HG02798 (cell line): Measurements from ENCODE around the gene UBXN6.
A peak's percentile ranks its signal among the peaks of the same experiment; 100 is the strongest.

Experiments
- ATAC-seq: cut with Tn5 transposase; IDR thresholded peaks from one replicate; pipeline ENCODE4 v1.9.1; 2021; ENCODE audit warnings: mild to moderate bottlenecking; ENCODE audit not compliant: unreplicated experiment, poor library complexity

UBXN6 gene

DNA sequence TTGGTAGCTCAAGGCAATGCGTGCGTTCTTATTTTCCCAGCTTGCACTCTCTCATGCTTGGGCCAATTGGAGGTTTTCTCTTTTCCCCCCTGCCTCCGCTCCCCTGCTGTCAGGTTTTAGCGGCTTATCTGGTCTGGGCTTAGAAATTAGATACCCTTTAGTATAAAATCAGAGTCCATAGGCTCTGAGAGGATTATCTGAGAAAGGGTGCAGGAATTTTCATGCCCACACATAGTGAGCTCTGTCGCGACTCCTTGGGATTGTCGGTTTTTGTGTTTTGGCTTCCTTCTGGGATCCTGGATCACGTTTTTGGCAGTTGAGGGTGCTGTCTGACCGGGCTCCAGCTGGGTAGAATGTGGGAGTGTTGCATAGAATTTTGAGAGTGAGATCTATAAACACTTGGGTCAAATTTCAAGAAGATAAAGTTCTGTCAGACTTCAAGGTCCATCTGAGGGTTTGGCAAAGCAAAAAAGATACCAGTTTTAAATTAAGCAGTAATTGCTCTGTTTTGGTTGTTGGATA lies 42.7 kb downstream of the UBXN6 start:
- ATAC-seq, result no peak

DNA sequence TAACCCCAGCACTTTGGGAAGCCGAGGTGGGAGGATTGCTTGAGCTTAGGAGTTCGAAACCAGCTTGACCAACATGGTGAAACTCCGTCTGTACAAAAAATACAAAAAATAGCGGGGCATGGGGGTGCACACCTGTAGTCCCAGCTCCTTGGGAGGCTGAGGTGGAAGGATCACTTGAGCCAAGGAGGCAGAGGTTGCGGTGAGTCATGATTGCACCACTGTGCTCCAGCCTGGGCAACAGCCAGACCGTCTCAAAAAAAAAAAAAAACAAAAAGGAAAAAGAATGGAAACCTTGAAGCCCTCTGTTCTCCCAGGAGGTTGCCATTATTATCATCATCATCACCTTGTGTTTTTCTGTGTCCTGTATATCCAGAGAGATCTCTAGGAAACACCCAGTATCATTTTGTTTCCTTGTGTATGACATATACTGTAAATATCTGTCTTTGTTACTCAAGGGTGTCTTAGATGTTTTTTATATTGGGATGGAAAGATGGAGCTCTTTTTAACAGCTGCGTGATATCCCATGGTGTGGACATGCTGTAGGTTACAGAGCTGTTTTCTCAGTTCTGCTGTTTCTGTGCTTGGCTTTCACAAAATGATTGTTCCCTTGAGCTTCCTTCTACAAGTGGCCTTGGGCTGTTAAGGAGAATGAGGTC lies 43.3 kb downstream of the UBXN6 start:
- ATAC-seq, result no peak

DNA sequence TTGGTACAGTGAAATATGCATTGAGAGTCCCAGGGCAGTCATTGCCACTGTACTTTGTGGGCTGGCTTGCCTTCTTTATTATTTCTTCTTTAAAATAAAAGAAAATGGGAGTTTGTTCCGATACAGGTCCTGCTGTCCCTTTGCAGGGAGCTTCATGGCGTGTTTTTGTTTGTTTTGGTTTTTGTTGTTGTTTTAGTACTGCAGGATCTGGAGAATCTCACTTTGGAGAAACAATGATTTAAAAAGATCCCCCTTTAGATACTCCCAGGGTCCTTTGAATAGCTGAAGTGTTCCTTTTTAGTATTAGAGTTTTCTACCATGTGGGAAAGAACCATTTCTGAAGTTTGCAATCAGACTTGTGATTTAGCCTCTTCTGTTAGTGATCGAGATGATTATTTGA lies 44.0 kb downstream of the UBXN6 start:
- ATAC-seq, result no peak

DNA sequence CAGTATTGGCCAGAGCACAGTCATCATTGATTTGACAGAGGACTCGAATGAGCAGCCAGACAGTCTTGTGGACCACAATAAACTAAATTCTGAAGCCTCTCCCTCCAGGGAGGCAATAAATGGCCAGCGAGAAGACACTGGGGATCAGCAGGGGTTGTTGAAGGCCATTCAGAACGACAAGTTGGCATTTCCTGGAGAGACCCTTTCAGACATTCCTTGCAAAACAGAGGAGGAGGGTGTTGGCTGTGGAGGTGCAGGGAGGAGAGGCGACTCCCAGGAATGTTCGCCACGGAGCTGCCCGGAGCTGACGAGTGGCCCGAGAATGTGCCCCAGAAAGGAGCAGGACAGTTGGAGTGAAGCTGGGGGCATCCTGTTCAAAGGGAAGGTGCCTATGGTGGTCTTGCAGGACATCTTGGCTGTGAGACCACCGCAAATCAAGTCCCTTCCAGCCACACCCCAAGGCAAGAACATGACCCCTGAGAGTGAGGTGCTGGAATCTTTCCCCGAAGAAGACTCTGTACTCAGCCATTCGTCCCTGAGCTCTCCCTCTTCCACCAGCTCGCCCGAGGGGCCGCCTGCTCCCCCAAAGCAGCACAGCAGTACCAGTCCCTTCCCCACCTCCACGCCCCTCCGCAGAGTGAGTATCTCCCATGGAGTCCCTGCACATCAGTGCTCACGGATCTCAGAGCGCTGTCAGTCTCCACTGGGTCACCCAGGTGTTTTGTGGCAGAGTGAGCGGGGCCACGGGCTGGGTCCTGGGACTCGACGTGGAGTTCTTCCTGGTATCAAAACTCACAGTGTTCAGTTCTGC lies 48.3 kb downstream of the UBXN6 start:
- no peak for ATAC-seq

DNA sequence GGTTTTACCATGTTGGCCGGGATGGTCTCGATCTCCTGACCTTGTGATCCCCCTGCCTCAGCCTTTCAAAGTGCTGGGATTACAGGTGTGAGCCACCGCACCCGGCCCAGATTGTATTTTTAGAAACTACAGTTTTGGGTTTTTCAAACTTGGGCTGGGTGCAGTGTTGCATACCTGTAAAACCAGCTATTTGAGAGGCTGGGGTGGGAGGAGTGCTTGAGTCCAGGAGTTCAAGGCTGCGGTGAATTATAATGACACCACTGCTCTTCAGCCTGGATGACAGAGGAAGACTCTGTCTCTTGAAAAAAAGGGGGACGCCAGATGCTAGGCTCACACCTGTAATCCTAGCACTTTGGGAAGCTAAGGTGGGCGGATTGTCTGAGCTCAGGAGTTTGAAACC lies 51.0 kb downstream of the UBXN6 start:
- no peak for ATAC-seq

DNA sequence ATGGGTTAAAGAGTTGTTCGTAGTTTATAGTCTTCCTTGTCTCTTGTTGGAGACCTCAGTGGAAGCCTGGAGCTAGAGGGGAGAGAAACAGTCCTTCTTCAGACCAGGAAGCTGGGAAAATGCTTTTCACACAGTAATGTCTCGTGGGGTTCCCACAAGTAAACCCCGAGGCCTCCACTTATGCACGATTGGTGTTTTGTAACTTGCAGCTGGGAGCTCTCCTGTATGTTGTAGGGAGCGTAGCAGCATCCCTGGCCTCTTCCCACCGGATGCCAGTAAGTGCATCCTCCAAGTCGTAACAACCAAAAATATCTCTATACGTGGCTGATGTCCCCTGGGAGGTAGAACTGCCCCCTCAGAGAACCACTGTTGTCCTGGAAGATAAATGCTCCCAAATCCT lies 51.6 kb downstream of the UBXN6 start:
- no peak for ATAC-seq

DNA sequence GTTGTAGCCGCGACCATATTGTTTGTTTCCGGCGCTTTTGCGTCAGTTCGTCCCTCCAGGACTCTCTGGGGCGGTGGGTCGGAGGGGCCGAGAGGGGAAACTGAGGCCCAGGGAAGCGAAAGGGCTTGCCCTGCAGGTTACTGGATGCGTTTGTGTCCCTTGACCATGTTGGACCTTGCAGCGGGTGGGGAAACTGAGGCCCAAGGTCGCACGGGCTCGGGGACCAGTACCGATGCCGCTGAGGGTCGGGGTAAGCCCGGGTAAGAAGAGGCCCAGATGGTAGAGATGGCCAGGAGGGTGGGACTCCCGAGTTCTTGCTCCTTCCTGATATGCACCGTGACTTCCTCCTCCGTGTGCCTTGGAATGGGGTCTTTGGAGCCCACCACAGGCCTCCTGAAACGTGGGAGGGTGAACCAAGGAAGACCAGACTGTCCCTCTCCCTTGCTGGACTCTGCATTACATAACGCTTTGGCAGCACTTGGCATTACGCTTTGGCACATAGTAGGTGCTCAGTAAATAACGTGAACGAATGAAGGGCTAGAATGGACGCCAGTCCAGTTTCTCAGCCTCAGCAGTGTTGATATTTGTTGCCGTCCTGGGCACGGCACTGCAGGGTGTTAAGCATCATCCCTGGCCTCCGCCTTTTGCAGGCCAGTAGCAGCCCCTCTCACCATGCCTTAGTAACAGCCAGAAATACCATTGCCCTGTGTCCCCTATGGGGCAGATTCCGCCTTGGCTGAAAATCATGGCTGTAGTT lies 54.4 kb downstream of the UBXN6 start:
- ATAC-seq, result no peak

DNA sequence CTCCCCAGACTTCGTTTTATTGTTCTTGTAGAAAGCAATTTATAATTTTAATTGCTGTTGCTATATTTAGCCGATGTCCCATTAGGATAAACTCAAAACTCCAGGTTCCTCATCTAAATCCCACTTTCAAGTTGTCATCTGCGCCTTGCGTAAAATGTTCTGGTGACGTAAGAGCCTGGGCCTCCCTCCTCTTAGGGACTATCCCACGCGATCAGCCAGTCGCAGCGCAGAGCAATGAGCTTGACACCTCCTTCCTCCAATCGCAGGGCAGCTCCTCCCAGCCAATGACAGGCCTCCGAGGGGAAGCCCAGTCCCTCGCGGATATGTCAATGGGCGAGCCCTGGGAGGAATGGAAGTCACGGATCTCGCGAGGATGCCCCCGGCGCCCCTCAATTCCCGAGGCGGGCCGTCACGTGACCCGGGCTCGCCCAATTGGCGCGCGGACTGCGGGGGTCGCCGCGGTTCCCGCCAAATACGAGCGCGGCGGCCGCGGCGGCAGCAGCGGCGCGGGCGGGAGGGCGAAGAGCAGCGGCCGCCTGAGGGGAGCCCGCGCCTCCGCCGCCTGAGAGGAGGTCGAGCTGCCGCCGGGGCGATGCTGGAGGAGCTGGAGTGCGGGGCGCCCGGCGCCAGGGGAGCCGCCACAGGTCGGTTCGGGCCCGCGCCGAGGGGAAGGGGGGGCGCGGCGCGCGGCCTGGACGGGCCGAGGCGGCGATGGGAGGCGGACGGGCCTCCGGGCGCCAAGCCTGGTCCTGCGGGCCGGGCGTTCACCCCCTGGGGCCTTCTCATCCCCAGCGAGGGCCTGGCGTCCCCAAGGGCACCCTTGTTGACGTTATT lies 55.2 kb downstream of the UBXN6 start, which contains the start of gene CHAF1A:
CHAF1A (plus strand) TSS at position 470 of the 834 bp plus-strand sequence; CDS start at position 593, 123 bp downstream.
- ATAC-seq, result peak; percentile 85

DNA sequence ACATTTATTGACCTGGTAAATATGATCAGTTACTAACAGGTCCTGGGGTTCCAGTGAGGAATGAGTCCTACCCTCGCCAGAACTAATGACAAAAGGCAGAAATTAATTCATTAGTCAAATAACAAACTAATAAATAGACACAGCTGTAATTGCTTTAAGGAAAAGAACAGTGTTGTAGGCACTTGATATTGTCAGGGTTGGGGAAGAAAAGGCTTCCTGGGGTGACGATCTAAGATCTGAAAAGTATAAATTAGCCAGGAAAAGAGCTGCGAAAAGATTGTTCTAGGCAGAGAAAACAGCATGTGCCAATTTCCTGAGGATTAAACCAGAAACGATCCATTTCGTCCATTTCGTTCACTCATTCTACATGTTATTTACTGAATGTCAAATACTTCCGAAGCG lies 55.8 kb downstream of the UBXN6 start:
- ATAC-seq, result no peak

DNA sequence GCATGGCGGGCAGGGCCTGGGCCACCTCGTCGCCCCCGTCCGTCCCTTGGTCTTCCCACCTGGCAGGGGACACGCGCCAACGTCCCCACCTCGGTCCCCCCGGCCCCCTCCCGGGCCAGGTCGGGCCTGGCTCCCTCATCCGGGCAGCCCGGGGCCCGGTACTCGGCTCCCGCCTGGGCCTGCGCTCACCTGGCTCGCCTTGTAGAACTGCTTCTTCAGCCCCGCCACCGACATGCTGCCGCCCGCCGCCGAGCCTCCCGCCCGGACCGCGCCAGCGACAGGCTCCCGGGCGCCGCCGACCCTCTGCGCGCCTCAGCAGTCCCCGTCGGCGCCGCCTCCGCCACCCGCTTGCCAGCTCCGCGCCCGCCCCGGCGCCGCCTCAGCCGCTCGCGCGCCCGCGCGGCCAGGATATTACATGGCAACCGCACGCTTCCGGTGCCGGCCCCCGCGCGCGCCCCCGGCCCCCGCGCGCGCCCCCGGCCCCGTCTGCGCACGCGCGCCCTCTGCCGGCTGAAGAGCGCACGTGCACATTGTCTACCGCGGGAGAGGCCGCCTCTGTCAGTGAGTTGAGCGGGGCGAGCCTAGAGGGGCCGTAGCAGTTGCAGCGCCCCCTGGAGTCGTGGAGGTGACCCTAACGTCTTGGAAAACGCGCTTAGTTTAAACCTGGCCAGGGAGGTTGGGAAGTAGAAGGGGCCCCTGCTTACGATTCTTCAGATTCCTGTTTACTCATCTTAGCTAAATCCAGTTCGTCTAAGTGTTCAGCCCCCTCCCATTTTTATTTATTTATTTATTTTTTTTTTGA lies 57.3 kb downstream of the UBXN6 start, which contains the start of gene SH3GL1:
SH3GL1 (minus strand) TSS at position 413 of the 802 bp plus-strand sequence; CDS start at position 234, 179 bp downstream.
- ATAC-seq, result peak; percentile 73

DNA sequence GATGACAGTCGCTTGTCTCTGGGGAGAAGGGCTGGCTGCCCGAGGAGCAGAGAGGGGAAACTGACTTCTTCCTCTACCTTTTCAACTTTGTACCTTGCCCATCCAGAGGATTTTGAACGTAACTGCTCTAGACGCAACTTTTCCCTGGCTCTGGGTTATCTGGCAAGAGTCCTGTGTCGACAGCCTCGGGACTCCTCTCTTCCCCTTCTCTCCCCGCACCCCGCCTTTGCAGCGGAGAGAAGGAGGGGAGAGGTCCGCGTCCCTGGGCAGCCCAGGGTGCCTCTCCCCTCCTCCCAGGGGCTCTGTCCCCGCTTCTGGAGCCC lies 57.8 kb downstream of the UBXN6 start:
- ATAC-seq, result no peak

DNA sequence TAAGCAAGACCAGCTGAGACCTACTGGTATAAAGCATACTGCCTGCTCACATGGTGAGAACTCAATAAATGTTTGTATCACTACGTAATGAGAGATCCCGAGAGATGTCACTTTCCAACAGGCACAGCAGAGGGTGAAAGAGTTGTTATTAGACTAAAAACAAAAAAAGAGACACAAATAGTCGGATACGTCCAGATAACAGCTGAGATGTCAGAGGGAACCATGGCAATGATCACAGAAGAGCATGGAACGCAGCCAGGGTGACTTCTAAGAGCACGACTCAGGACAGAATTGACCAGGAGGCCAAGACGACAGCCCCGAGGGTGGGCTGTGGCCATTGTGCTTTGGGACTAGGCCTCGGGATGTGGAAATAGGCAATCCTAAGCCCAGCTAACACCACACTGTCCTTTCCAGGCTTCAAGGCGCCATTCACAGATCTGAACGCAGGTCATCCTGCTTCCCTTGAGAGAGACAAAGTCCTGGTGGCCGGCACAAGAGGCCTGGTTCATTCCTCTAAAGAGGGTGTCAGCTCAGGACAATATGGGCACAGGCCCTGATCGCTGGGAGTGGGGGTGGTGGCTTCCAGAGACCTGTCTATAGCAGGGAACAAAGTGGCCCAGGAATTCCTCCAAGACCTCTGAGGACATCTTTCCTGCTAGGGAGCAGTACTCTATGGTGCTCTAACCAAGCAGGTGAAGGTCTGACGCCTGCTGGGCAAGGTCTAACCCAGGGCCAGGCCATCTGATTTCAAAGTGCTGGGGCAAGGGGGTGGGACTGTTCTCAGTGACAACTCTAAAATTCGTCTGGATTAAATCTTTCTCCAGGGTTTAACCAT lies 60.4 kb downstream of the UBXN6 start:
- no peak for ATAC-seq
